OCI-LY7 (cell line): ENCODE data around the gene MEF2C. TPM values are rescaled to one million over a fixed set of nuclear protein-coding genes. Genes with fewer than 3 reads are reported as not detected.

Experiments
- BruUV-seq: library from RNA; stranded (reverse); fragments of 400-500 nt; replicated peaks from 2 replicates; lab custom pipeline; 2021; lab: Mats Ljungman, UMichigan
- CTCF ChIA-PET: fragments of 300-600 bp; sonication (Branson Sonifier 250); formaldehyde crosslinking; loops from one replicate; lab custom pipeline; 2022; ENCODE audit warnings: antibody characterized with exemption; ENCODE audit not compliant: unreplicated experiment; lab: Charles Lee
- POLR2A ChIA-PET: fragments of 300-600 bp; sonication (Branson Sonifier 250); formaldehyde crosslinking; loops from one replicate; lab custom pipeline; 2022; ENCODE audit warnings: antibody characterized with exemption; lab: Charles Lee
- DNase-seq: peaks from one replicate; pipeline ENCODE4 v3.0.0-alpha.2; 2015; ENCODE audit warnings: low spot score
- H2AFZ ChIP-seq: fragments of 200-600 bp; sonication (generic), shearing (Covaris generic); 2 replicates; pipeline ENCODE4 v1.6.1; 2014; ENCODE audit warnings: mild to moderate bottlenecking, antibody characterized with exemption, low read length, moderate library complexity
- H3K27ac ChIP-seq: fragments of 200-600 bp; sonication (generic); 2 replicates; pipeline ENCODE4 v1.5.1; 2014; ENCODE audit warnings: mixed run types, low read depth, mild to moderate bottlenecking, moderate library complexity, low read length, inconsistent platforms; ENCODE audit not compliant: poor library complexity, severe bottlenecking
- H3K36me3 ChIP-seq: fragments of 200-600 bp; sonication (generic); 2 replicates; pipeline ENCODE4 v1.6.1; 2014; ENCODE audit warnings: mild to moderate bottlenecking, antibody characterized with exemption, low read length, moderate library complexity, mixed read lengths; ENCODE audit not compliant: insufficient read depth
- H3K4me1 ChIP-seq: fragments of 200-600 bp; sonication (generic); 2 replicates; pipeline ENCODE4 v1.5.1; 2014; ENCODE audit warnings: mild to moderate bottlenecking, low read length; ENCODE audit not compliant: insufficient read depth, poor library complexity, severe bottlenecking
- H3K4me2 ChIP-seq: fragments of 200-600 bp; sonication (generic); 2 replicates; pipeline ENCODE4 v1.6.1; 2014; ENCODE audit warnings: mild to moderate bottlenecking, low read length
- H3K4me3 ChIP-seq: fragments of 200-600 bp; sonication (generic); 2 replicates; pipeline ENCODE4 v1.5.1; 2014; ENCODE audit warnings: mild to moderate bottlenecking, low read depth, low read length; ENCODE audit not compliant: poor library complexity, severe bottlenecking
- H3K79me2 ChIP-seq: fragments of 200-600 bp; sonication (generic); 2 replicates; pipeline ENCODE4 v1.6.1; 2016; ENCODE audit warnings: low read depth, mild to moderate bottlenecking, low read length, moderate library complexity, mixed read lengths; ENCODE audit not compliant: insufficient read depth
- H3K9me2 ChIP-seq: fragments of 200-600 bp; sonication (generic); 2 replicates; pipeline ENCODE4 v1.6.1; 2016; ENCODE audit warnings: mild to moderate bottlenecking, low read length, mixed read lengths; ENCODE audit not compliant: insufficient read depth
- H3K9me3 ChIP-seq: fragments of 200-600 bp; sonication (generic); 2 replicates; pipeline ENCODE4 v1.6.1; 2014; ENCODE audit warnings: mild to moderate bottlenecking, mixed run types, low read length, mixed read lengths
- H4K20me1 ChIP-seq: fragments of 200-600 bp; sonication (generic); 2 replicates; pipeline ENCODE4 v1.6.1; 2014; ENCODE audit warnings: mild to moderate bottlenecking, antibody characterized with exemption, low read length, moderate library complexity, mixed read lengths; ENCODE audit not compliant: insufficient read depth
- CTCF ChIP-seq: fragments of 200-600 bp; sonication (generic); conservative IDR thresholded peaks from 2 replicates; pipeline ENCODE4 v1.5.1; 2014; ENCODE audit warnings: mild to moderate bottlenecking, antibody characterized with exemption, low read length, moderate library complexity, mixed read lengths
- EZH2phosphoT487 ChIP-seq: fragments of 200-600 bp; sonication (generic); IDR thresholded peaks from 2 replicates; pipeline ENCODE4 v1.6.1; 2018; ENCODE audit warnings: low read depth, borderline replicate concordance, mild to moderate bottlenecking, mixed run types, antibody characterized with exemption, low read length, moderate library complexity, mixed read lengths
- intact Hi-C: fragments of 100-400 bp; cut with micrococcal nuclease; formaldehyde crosslinking; loops from one replicate; pipeline ENCODE4 v1.10.0; 2022; ENCODE audit not compliant: unreplicated experiment
- total RNA-seq, 2 experiments: library from RNA; depleted of rRNA in 1 of 2; stranded (reverse); fragments of >200 nt in 1 of 2; shearing (Covaris generic) in 1 of 2; gene quantifications; 2 replicates each; pipeline ENCODE4 v1.2.3, GENCODE V29; 2014 to 2022

The MEF2C gene
- total RNA-seq, 2 experiments from 2014 or later: 5.5 to 57.6 TPM

DNA sequence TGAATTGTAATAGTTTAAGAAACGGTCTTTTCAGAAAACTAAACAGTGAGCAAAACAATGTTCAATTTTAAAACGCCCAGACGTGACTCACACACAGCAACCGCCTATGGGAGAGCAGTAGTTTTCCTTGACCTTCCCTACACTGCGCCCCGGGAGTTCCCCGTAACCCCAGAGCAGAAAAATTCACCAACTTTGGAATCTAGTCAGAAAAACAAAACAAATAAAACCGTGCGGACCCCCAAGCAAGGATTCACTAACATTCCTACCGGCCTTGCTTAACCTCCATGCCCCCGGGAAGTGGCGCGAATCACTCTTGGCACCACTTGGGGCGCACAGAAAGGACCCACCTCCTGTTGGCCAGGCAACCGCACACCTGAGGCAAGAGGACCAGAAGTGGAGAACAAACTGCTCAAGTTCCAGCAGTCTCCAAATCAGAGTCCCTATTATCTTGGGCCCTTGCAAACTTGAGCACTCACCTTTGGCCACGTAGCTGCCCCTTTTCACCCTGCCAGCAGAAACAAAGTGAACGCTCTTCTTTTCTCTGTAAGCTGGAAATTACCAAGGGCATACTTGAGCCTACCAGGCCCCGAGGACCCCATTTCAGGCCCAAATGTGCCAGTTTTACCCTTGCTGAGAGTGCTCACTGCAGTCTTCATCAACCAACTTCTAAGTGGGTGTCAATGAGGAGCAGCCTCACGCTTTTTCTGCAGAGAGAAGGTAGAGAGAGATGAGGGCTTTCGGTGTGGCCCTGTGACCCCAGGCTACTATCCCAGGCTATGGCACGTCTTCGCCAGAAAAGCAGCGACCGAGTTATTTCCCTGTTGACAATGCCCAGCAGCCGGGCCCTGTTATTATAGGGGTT, 189.7 kb downstream of the MEF2C start:
- Histone ChIP-seq H3K4me1 (no peaks in the 10 kb centered on the region), H3K4me3 (no peak overlapping the region), H2AFZ (no peak overlapping the region), H3K4me2 (no peak overlapping the region), H3K79me2 (no peaks in the 10 kb centered on the region), H4K20me1 (no peaks in the 10 kb centered on the region; the same call in 1 of the 2 replicates), H3K36me3 (no peaks in the 10 kb centered on the region), H3K9me2 (no peaks in the 10 kb centered on the region), H3K9me3 (no peaks in the 10 kb centered on the region), H3K27ac (no peak overlapping the region)
- no TSS peak for BruUV-seq
- intact Hi-C loops: no loop called here
- TF ChIP-seq CTCF: 0 out of 2 replicates have a peak, but pooled peaks have one; percentile 35
- TF ChIP-seq EZH2phosphoT487: no peak
- CTCF ChIA-PET: no interaction called here
- POLR2A ChIA-PET: interaction anchor here (0.6 kb wide), 1 partner anchor 556 kb away, joined by 3 read pairs; no protein-coding TSS in a partner anchor
- no peak for DNase-seq

DNA sequence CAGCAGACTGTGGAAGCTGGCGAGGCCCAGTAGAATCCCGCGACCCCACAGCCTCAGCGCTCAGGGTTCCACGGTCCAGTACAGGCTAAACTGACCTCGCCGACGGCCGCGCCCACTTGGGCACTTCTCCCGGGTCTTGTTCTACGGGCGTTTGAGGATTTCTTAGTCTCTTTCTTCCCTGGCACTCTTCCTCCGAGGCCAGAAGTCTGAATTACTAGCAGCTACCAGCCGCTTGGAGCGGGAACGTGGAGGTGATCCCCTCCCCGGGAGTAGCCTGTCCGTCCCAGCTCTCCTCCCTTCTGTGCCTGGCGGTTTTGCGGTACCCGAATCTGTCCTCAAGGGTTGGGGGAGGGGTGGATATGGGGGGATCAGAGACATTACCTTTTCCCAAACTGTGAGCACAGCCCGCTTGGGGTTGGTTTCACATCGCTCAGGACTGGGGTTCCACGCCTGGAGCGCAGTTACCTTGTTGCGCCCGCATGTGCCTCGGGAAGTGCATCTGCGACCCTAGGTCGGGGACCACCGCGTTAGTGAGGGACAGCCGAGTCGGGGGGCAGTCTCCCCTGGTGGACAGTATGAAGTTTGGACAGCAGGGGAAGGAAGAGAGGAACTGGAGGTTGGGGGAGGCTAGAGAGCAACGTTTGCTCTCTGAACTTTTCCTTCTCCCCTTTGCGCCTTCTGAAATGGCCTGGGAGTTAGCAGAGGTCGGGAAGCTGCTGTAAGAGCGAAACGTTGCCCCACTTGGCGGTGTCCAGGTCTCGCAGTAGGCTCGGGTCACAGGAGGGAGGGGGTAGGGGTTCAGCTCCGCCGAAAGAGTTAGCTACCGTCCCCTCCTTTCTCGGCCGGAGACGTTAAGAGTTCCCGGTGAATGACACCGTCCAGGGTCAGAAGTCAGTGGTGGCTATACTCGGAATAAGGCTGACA, 190.8 kb downstream of the MEF2C start:
- H3K36me3 ChIP-seq: no peaks in the 10 kb centered on the region

More for the DNA sequence above, 190.8 kb downstream of the MEF2C start:
- Histone ChIP-seq H2AFZ (no peak overlapping the region), H3K9me2 (no peaks in the 10 kb centered on the region), H3K4me1 (no peaks in the 10 kb centered on the region), H3K4me3 (no peak overlapping the region), H3K4me2 (no peak overlapping the region), H3K9me3 (no peaks in the 10 kb centered on the region), H4K20me1 (no peaks in the 10 kb centered on the region; the same call in 1 of the 2 replicates), H3K79me2 (no peaks in the 10 kb centered on the region), H3K27ac (no peak overlapping the region)
- no peak for TF ChIP-seq EZH2phosphoT487
- TF ChIP-seq CTCF: no peak
- ChIA-PET CTCF (no interaction called here), POLR2A (interaction anchor here (0.5 to 1.1 kb wide), 2 partner anchors 12 to 16 kb away, joined by 4 to 5 read pairs; no protein-coding TSS in a partner anchor)
- no peak for DNase-seq
- no TSS peak for BruUV-seq
- intact Hi-C loops: loop anchor here (1.0 kb wide), 2 partner anchors 551 to 911 kb away; no protein-coding TSS in a partner anchor
